Astrocyte of the cerebellum (primary cell): ENCODE results near the gene NMRAL1.

Experiments
- DNase-seq: peaks from one replicate; pipeline ENCODE4 v3.0.0-alpha.2; 2011; ENCODE audit warnings: low read depth
- H3K4me3 ChIP-seq: 2 replicates; pipeline ENCODE4 v1.5.1; 2011; ENCODE audit warnings: mild to moderate bottlenecking, low read depth, low read length, moderate library complexity
- CTCF ChIP-seq: IDR thresholded peaks from 2 replicates; pipeline ENCODE4 v1.5.1; 2012; ENCODE audit warnings: low read length, low read depth, moderate library complexity, mild to moderate bottlenecking; ENCODE audit errors: missing control alignments
- in situ Hi-C: cut with HindIII; loops from 2 replicates; pipeline ENCODE4 v1.10.0; 2017; ENCODE audit warnings: low sequenced_read_pairs

The NMRAL1 gene

DNA sequence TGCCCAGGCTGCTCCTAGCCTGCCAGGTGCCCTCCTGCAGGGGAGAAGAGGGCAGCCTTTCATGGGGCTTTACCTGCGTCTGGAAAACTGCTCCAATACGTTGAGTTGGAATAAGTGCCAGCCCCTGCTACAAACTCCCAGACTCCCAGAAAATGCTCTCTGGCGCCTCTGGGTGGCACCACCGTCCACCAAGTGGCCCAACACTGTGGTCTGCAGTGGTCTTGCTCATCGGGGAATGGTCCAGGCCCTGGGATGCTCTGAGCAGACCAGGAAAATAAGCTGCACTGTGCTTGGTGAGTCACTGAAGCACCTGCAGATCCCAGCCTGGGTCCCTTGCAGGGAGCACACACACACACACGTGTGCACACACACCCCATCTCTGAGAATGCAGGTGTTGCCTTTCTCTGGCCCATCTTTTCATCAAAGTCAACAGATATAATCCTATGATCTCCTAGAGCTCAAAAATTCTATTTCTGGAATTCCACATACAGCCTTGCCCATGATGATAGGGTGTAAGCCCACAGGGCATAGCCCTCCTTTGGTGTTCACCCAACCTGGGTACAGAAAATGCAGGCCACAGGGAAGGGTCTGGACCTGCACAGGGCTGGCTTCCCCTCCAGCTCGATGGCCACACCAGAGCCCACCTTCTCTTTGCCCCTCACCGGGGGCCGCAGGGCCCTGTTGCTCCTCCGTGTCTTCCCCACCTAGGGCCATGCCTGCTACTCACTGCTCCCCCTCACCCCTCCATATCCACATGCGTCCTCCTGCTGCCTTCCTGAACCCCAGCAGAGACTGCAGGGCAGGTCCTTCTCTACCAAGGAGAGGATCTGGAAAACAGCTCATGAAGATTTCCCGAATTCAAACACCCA is 43.6 kb upstream of the NMRAL1 start:
- in situ Hi-C loops = loop anchor here (25.0 kb wide), 1 partner anchor 119 kb away; no protein-coding TSS in a partner anchor
- peak; percentile 71 for TF ChIP-seq CTCF
- DNase-seq = no peak
- no peak overlapping the region for H3K4me3 ChIP-seq

GRCh38 chr16:4515611-4516233 is 41.3 kb upstream of the NMRAL1 start:
- no peak overlapping the region for H3K4me3 ChIP-seq
- no peak for TF ChIP-seq CTCF
- DNase-seq = no peak
- in situ Hi-C loops = loop anchor here (25.0 kb wide), 1 partner anchor 122 kb away; no protein-coding TSS in a partner anchor

DNA sequence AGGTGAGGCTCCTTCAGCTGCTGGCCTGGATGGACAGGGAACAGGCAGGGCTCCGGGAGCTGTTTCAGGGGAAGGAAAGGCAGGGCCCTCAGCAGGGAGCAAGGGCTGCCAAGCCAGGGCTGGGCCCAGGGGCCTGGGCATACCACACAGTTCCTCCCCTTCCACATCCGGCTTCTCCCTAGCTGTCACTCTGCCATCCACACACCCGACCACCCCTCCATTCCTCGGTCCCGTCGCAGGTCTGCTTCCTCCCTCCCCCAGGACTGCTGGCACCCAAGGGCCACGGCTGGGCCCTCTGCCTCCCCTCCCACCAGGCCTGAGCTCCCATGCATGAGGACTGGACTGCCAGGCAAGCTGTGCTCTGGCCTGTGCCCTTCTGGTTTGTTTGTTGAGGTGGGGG is 40.2 kb upstream of the NMRAL1 start:
- in situ Hi-C loops = loop anchor here (25.0 kb wide), 1 partner anchor 123 kb away; no protein-coding TSS in a partner anchor
- no peak for DNase-seq
- no peak overlapping the region for H3K4me3 ChIP-seq
- no peak for TF ChIP-seq CTCF

DNA sequence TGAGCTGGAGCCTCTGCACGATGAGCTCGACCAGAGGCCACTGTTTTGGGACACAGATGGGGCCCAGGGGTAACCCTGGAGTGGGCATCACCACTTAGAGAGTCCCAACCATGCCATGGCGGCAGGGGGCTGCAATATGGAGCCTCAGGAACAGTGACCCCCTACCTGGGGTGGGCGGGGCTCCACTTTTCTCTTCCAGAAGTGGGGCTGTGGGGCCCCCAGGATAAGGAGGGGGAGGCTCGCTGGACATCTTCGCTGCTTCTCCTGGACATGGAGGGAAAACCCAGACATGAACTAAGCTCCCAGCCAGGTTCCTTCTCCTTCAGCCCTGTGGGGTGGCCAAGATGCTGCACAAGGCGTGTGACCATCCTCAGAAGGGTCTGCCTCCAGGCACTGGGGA is 39.5 kb upstream of the NMRAL1 start:
- in situ Hi-C loops = loop anchor here (25.0 kb wide), 1 partner anchor 123 kb away; no protein-coding TSS in a partner anchor
- no peak overlapping the region for H3K4me3 ChIP-seq
- DNase-seq = no peak
- TF ChIP-seq CTCF = no peak

DNA sequence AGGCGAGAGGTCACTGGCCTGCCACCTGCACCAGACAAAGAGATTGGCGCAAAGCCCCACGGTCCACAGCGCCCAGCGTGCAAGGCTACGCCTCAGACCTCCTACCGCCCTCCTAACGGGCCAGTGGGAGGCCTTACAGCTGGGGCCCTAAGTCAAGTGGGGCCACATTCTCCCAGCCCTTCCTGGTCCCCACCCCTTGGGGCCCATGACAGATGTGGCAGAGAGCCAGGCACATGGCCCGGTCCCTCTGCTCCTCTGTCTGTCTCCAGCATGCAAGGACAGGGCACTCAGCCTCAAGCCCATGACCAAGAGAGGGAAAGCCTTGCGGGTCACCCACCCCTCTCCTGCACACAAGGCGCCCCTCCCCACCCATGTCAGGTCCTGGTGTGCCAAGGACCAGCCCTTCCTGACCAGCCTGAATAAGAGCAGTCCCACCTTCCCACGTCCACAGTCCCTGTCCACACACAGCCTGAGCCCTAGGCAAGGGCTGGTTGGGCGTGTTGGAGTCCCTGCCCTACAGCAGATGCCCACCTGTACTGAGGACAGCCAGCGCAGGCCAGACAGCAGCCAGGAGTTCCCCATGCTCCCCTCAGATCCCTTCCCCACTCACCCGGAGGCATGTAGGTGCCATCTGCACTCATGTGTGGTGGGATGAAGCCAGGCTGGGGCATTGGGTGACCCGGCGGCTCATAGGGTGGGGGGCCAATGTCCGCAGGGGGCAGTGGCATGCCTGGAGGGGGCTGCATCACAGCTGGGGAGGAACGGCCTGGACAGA is 38.8 kb upstream of the NMRAL1 start:
- no peak for TF ChIP-seq CTCF
- no peak overlapping the region for H3K4me3 ChIP-seq
- DNase-seq = no peak
- in situ Hi-C loops = loop anchor here (25.0 kb wide), 1 partner anchor 124 kb away; no protein-coding TSS in a partner anchor

DNA sequence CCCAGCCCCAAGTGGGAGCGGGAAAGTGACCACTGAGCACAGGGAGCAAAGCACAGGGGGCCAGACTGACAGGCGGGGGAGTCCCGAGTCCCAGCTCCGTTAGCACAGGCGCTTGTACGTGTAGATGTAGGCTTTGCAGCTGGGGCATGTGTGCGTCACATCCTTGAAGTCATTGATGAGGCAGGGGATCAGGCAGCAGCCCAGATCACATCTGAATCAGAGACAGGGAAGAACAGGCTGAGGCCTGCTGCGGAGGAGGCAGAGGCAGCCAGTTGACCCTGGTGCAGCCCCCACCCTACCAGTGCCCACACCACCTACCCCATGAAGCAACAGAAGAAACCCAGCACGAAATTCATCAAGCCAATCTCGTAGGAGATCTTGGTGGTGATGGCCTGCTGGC is 38.0 kb upstream of the NMRAL1 start:
- TF ChIP-seq CTCF = no peak
- in situ Hi-C loops = loop anchor here (25.0 kb wide), 1 partner anchor 125 kb away; no protein-coding TSS in a partner anchor
- no peak for DNase-seq
- no peak overlapping the region for H3K4me3 ChIP-seq
